ENCODE results near the gene PAX5.
"Not testable (repeated sequence)": the region's sequence is repeated elsewhere in the genome, so short reads cannot be mapped to it uniquely, and the experiment has no call there.

Gene PAX5

GRCh38 chr9:37033682-37034304 is at the start of gene PAX5:
TSS of gene PAX5 (minus strand) at chr9:37034268. CDS start at chr9:37034031, 237 bp downstream.
- DNase-seq = no peak

- no peak for DNase-seq
Observed at GRCh38 chr9:37083654-37084053, 49.6 kb upstream of the PAX5 start.

- DNase-seq = no peak
Observed at GRCh38 chr9:37082214-37082765, 48.2 kb upstream of the PAX5 start.

DNA sequence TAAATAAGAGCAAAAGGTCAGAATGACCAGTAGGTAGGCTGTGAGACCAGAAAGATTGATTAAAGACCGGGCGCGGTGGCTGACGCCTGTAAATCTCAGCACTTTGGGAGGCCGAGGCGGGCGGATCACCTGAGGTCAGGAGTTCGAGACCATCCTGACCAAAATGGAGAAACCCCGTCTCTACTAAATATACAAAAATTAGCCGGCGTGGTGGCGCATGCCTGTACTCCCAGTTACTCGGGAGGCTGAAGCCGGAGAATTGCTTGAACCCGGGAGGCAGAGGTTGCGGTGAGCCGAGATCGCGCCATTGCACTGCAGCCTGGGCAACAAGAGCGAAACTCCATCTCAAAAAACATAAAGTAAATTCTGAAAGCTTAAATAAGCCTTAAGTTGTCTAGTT is 47.4 kb upstream of the PAX5 start:
- DNase-seq = not testable (repeated sequence)

DNA sequence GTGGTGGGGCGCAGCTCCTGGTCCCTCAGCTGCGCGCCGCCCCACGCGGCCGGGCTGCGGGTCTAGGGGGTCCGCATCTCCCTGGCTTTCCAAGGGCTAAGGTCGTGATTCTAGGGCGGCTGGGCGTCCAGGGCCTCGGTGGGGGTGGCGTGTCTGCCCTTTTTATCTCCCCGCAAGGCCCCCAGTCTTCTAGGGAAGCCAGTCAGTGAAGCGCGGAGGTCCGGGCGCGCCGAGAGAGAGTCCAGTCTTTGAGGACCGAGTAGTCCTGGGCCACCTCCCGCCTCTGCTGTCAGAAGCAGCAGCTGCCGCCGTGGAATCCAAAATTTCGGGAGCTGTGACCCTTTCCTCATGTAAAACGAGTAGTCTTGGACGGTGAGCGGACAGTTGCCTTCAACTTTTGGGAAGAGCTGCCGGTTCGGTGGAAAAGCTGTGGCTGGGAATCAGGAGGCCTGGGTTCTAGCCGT is 46.1 kb upstream of the PAX5 start:
- DNase-seq = not testable (repeated sequence)

- peak; percentile 90 for DNase-seq
Observed at GRCh38 chr9:37079370-37080164, 45.5 kb upstream of the PAX5 start.

DNA sequence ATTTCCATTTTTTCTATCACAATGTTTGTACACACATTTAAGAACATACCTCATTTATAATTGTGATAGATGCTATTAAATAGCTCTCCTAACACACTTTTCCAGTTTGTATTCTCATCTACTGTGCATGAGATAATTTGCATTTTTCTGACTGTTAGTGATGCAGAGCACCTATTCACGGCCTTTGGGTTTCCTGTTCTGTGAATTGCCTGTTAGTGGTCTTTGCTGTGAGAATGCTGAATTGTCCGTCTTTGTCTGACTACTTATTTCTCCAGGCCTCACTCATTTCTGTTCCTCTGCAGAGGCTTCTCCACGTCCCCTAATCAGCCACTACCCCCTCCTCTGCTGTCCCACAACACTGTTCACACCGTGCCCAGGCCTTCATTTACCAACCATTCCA is 40.7 kb upstream of the PAX5 start:
- not testable (repeated sequence) for DNase-seq

- DNase-seq = no peak
Observed at GRCh38 chr9:37066139-37066725, 32.2 kb upstream of the PAX5 start.

DNA sequence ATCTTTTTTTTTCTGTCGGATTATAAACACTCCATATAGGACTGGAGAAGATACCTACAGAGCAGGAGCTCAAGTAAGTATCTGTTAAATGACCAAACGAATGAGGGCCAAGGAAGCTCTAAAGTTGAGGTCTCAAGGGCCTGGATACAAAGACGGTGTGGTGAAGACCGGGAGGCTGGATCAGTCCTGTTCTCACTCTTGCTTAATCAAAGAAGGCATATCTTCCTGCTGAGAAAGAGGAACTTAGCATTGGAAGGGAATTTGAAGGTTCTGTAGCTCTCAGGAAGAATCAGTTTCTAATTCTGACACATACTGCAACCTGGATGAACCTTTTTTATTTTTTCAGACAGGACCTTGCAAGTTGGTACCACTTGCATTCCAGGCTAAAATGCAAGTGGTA is 28.3 kb upstream of the PAX5 start:
- DNase-seq = no peak

DNA sequence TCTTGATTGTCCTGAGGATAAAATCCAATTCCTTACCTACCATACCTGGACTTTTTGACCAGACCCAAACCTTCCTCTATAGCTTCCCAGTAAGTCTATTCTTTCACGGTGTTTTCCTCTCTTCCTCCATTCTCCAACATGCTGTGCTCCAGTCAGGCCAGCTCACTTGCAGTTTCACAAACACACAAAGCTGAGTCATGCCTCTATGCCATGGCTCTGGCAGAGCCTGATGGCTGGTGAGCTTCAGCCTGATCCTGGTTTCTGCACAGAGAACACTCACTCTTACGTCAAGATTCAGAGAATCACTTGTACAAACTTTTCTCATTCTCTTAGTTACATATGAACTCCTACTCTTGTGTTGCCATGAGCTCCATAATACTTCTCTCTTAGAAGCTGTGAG is 27.7 kb upstream of the PAX5 start:
- no peak for DNase-seq

DNA sequence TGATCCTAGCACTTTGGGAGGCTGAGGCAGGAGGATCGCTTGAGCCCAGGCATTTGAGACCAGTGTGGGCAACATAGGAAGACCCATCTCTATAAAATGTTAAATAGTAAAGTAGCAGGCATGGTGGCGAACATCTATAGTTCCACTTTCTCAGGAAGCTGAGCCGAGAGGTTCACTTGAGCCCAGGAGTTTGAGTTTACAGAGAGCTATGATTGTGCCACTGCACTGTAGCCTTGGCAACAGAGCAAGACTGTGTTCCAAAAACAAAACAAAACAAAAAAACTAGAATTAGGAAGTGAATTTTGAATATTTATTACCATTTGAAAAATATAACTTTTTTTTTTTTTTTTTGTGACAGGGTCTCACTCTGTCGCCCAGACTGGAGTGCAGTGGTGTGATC is 26.8 kb upstream of the PAX5 start:
- no peak for DNase-seq

- DNase-seq = no peak
Observed at GRCh38 chr9:37056046-37056920, 22.2 kb upstream of the PAX5 start.

DNA sequence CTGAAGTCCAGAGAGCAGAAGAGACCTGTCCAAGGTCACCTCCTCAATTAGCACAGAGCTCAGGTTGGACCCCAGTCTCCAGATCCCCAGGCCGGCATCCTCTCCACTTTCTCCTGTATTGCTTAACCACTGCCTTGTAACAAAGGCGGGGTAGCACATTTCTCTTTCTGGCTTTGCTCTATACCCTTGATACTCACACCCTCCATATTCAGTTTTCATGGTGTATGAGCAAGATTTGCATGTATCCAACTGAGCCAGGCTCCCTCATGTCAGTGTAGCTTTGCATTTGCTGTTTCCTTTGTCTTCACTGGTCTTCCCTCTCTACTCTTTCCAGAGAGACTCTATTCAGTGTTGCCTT is 20.3 kb upstream of the PAX5 start:
- DNase-seq = not testable (repeated sequence)

DNA sequence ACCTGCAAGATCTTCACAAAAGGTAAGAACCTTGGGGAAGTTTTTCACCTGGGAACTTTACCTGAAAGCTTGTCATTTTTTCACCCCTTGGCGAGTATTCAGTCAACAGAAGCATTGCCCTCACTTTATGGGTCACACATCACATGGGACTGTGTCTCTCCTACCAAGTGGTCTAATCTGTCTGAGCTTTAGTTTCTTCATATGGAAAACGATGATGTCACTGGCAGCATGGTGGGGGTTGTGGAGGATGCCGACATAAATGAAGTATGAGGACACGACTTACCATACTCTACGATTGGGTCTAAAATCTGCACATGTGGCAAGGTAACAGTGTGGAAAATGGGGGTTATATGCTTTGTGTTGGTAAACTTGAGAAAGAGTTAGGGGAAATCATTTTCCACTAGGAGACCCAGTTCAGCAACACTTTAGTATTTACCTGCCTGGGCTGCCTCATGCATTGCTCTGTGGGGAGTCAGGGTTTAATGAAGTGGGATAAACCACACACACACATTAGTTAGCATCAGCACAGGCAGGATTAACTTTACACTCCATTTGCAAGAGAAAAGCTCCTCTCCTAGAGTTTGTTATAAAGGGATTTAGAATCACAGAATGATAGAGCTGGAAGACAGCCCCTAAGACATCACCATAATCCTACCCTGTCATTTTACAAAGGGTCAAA is 19.8 kb upstream of the PAX5 start:
- no peak for DNase-seq

DNA sequence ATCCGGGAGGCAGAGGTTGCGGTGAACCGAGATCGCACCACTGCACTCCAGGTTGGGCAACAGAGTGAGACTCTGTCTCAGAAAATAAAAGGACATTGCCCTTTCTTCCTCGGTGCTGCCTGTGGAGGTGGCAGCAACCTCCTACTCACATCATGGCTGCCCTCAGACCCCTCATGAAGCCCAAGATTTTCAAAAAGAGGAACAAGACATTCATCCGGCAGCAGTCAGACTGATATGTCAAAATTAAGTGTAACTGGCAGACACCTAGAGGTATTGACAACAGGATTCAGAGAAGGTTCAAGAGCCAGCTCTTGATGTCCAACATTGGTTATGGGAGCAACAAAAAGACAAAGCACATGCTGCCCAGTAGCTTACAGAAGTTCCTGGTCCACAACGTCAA is 12.6 kb upstream of the PAX5 start:
- DNase-seq = no peak

DNA sequence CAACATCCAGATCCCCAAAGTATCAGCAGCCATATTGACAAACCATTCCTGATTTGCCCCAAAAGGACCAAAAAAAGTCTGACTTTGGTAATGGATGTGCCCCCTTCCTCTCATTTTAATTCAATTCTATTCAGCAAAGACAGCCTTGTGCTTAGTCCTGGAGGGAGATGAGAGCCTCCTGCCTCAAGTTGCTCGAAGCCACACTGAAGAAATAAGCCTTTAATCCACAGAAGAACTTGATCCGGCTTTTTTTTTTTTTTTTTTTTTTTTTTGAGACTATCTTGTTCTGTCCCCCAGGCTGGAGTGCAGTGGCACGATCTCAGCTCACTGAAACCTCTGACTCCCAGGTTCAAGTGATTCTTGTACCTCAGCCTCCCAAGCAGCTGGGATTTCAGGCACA is 8.4 kb upstream of the PAX5 start:
- no peak for DNase-seq

DNA sequence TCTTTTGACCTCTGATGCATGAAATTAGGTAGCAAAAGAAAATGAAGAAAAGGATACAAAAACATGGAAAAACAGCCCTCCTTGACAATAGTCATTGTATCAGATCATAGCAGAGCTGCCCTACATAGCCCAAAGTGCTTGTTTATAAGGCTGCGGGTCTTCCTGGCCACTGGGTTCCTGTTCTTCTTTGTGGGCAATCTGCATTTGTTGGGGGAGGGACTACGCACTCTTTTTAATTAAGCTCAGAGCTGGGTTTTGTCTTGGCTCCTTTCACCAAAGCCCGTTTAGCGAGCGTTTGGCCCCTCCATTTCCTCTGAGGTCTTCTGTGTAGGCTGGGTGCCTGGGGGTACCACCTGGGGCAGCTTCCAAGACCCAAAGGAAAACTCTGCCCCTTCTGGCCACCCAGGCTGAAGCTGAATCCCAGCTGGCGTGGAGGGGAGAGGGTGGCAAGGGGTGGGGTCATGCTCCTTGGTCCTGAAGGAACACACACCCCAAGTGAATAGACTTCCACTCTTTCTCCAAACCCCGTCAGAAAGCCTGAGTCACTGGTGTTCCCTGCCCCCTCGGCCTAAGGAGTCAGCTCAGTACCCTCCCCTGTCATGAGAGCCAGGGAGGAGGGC is 6.5 kb upstream of the PAX5 start:
- no peak for DNase-seq

- DNase-seq = no peak
Observed at GRCh38 chr9:37038943-37039464, 4.9 kb upstream of the PAX5 start.

DNA sequence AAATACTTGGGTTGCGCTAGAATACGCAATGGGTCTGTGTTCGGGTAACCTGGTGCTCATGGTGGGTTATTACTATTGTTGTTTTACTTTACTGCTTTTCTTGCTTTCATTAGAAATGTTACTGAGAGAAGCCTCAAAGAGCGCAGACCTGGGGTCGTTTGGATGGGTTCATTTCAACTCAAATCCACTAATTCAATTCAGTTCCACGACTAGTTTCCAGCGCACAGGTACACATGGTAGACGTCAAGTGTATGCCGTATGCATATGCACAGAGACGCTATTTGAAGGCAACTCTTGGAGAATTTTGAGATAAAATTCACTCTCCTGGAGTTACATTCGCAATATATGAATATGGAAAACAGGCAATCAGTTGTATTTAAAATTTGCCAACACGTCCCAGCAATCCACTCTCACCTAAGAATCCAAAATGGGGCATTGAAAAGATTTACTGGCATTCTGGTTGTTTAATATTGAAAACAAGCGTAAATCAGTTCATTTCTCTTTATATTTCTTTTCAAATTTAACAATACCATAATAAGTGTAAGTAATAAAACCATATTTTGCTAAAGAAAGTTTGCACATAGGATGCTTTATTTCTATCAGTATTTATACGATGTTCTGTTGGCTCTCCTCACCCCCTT is 4.4 kb upstream of the PAX5 start:
- no peak for DNase-seq

GRCh38 chr9:37037503-37038301 is 3.6 kb upstream of the PAX5 start:
- no peak for DNase-seq
